ENCODE results near the gene ZBTB14. TPM values are rescaled to one million over a fixed set of nuclear protein-coding genes. Genes with fewer than 3 reads are reported as not detected.

ZBTB14 gene
- total RNA-seq, 1 donor from 2014 or later = 24.8 TPM

GRCh38 chr18:5294457-5295230 lies 882 bp downstream of the ZBTB14 start:
- intact Hi-C loops (cut with micrococcal nuclease) = loop anchor here (5.0 to 10.0 kb wide), 7 partner anchors 163 to 2000 kb away; partner anchors contain the start of gene L3MBTL4

GRCh38 chr18:5294113-5294456 lies 1.4 kb downstream of the ZBTB14 start:
- intact Hi-C loops (cut with micrococcal nuclease) = loop anchor here (5.0 to 10.0 kb wide), 6 partner anchors 163 to 1999 kb away; partner anchors contain the start of gene L3MBTL4

- intact Hi-C loops (cut with micrococcal nuclease) = no loop called here
These were observed 7.0 kb downstream of the ZBTB14 start for GRCh38 chr18:5288517-5288935.

GRCh38 chr18:5287854-5288253 lies 7.7 kb downstream of the ZBTB14 start:
- intact Hi-C loops (cut with micrococcal nuclease) = no loop called here

GRCh38 chr18:5286525-5286924 lies 9.0 kb downstream of the ZBTB14 start:
- intact Hi-C loops (cut with micrococcal nuclease) = no loop called here

- intact Hi-C loops (cut with micrococcal nuclease) = no loop called here
These were observed 10.2 kb downstream of the ZBTB14 start for GRCh38 chr18:5285326-5285725.

GRCh38 chr18:5284808-5285207 lies 10.7 kb downstream of the ZBTB14 start:
- intact Hi-C loops (cut with micrococcal nuclease) = no loop called here

GRCh38 chr18:5282770-5283169 lies 12.8 kb downstream of the ZBTB14 start:
- intact Hi-C loops (cut with micrococcal nuclease) = no loop called here

- intact Hi-C loops (cut with micrococcal nuclease) = no loop called here
These were observed 18.6 kb downstream of the ZBTB14 start for GRCh38 chr18:5276947-5277346.

GRCh38 chr18:5275872-5276271 lies 19.7 kb downstream of the ZBTB14 start:
- intact Hi-C loops (cut with micrococcal nuclease) = no loop called here

GRCh38 chr18:5268874-5269273 lies 26.7 kb downstream of the ZBTB14 start:
- intact Hi-C loops (cut with micrococcal nuclease) = no loop called here

- intact Hi-C loops (cut with micrococcal nuclease) = no loop called here
These were observed 28.8 kb downstream of the ZBTB14 start for GRCh38 chr18:5266721-5267120.

GRCh38 chr18:5253910-5254309 lies 41.6 kb downstream of the ZBTB14 start:
- intact Hi-C loops (cut with micrococcal nuclease) = no loop called here

- intact Hi-C loops (cut with micrococcal nuclease) = no loop called here
These were observed 44.4 kb downstream of the ZBTB14 start for GRCh38 chr18:5251117-5251516.

GRCh38 chr18:5250603-5251002 lies 44.9 kb downstream of the ZBTB14 start:
- intact Hi-C loops (cut with micrococcal nuclease) = no loop called here

- intact Hi-C loops (cut with micrococcal nuclease) = no loop called here
These were observed 50.6 kb downstream of the ZBTB14 start for GRCh38 chr18:5244941-5245340.

- intact Hi-C loops (cut with micrococcal nuclease) = loop anchor here (2.0 to 10.0 kb wide), 5 partner anchors 43 to 1977 kb away; partner anchors contain the start of genes AKAIN1, MYL12B and TGIF1
These were observed 56.1 kb downstream of the ZBTB14 start for GRCh38 chr18:5239447-5239846.

Other genes starting within 250 kb of the ZBTB14 start
- not detected in 2 replicates for gene AKAIN1, start 98.5 kb downstream of the ZBTB14 start, total RNA-seq
- gene EPB41L3, start 248.3 kb upstream of the ZBTB14 start, total RNA-seq = 2.8 and 2.9 TPM in 2 replicates